DMS 273 (cell line): ENCODE results near the gene ARHGAP27.

ENCODE experiments used
- DNase-seq: peaks from one replicate; lab custom pipeline; 2025; ENCODE audit not compliant: unreplicated experiment; lab: John Stamatoyannopoulos, UW

Gene ARHGAP27

GRCh38 chr17:45408611-45409421 lies 23.9 kb downstream of the ARHGAP27 start:
- peak; percentile 76 for DNase-seq

DNA sequence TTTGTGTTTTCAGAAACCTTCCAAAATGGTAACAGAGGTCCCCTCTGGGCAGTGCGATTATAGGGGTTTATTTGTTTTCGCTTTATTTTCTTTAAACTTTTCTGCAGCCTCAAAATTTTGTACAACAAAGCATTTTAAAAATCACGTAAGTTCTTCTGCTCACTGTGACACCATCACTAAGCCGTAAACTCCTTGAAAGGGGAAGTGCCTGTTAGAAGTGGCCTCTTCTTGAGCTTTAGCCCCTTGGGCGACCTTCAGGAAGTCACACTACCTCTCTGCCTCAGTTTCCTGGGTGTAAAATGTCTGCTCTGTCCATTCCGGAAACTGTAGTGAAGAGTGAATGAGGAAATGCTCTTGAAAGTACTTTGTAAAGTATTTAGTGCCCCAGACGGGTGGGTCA lies 26.6 kb downstream of the ARHGAP27 start:
- no peak for DNase-seq

GRCh38 chr17:45405250-45406086 lies 27.2 kb downstream of the ARHGAP27 start:
- DNase-seq = no peak

DNA sequence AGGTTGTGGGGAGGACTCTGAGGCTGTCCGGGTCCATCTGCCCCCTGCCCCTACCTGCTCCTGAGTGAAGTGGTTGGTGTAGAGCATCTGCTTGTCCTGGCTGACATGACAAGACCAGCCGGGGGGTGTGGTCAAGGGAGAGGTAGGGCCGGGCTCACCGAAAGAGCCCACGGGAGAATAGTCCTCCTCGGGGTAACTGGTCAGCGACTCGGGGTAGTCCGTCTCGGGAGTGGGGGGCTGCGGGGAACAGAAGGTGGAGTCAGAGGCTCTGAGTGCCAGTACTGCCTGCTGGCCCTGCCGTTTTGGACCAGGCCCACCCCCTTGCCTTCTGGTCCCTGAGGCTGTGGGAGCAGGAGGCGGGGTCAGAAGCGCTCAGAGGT lies 27.8 kb downstream of the ARHGAP27 start:
- DNase-seq = no peak

- DNase-seq = no peak
Observed at GRCh38 chr17:45403906-45404490, 28.7 kb downstream of the ARHGAP27 start.

GRCh38 chr17:45402916-45403315 lies 29.8 kb downstream of the ARHGAP27 start:
- DNase-seq = no peak

DNA sequence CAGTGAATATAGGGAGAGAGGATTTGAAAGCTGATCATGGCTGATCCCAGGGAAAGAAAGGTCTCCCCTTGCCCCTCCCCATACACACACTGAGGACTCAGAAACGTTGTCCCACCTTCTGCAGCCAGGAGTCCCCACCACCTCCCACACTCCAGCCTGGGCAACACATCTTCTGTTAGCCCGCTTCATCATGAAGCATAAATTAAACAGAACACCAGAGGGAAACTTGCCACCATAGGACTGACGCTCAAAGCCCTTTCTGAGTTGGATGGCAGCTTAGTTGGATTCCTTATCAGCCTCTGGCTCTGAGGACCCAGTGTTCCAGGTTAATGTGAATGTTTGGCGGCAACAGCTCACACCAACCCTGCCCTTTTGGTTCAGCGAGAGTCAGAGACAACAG lies 33.9 kb downstream of the ARHGAP27 start:
- peak; percentile 34 for DNase-seq

GRCh38 chr17:45397796-45398195 lies 34.9 kb downstream of the ARHGAP27 start:
- DNase-seq = no peak

- DNase-seq = no peak
Observed at GRCh38 chr17:45396496-45397205, 36.0 kb downstream of the ARHGAP27 start.

DNA sequence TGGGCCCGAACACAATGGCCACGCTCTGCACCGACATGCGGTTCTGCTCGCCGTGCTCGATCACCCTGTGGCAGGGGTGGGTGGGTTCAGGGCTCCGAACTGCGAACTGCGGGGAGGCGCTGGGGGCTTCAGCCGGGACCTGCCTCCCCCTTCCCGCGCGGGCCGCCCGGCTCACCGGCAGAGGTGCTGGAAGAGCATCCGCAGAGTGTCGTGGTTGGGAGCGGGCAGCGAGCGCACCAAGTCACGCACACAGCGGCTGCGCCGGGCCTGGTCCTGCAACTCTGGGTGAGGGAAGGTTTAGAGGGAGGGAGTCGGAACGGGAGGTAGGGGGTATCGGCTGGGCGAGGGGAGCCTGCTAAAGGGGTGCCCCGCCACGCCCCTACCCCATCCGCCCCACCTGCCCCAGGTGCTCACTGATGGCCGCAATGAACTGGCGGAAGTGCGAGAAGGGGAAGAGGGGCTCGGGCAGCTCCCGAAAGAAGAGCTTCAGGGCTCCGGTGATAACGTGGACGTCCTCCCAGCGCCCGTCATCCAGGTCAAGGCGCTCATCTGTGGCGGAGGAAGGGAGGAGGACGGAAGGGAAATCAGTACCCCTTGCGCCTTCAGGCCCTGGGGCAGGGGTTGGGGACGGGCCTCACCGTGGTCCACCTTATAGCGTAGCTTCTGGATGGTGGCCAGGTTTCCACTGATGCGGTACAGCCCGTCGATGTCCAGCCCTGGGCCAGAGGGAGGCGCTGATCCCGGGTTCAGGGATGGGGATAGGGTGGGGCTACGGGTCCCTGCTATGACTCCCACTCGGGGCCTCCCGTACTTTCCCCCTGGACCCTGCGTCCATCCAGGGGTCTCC lies 36.9 kb downstream of the ARHGAP27 start:
- no peak for DNase-seq

- peak; percentile 78 for DNase-seq
Observed at GRCh38 chr17:45394913-45395568, 37.6 kb downstream of the ARHGAP27 start.

DNA sequence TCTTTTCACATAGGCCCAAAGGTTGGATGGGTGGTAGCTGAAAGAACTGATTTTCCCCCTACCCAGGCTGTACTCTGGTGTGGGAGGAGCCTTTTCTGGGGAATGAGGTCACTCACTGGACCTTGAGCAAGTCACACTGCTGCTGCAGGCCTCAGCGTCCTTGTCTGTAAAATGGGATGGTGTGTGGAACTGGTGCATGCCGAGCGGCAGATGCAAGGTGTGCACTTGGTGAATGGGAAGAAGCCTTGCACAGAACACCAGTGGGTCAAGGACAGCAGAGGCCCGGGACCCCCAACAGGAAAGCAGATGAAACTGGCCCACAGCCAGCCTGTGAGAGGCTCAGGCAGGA lies 38.1 kb downstream of the ARHGAP27 start:
- peak; percentile 49 for DNase-seq

DNA sequence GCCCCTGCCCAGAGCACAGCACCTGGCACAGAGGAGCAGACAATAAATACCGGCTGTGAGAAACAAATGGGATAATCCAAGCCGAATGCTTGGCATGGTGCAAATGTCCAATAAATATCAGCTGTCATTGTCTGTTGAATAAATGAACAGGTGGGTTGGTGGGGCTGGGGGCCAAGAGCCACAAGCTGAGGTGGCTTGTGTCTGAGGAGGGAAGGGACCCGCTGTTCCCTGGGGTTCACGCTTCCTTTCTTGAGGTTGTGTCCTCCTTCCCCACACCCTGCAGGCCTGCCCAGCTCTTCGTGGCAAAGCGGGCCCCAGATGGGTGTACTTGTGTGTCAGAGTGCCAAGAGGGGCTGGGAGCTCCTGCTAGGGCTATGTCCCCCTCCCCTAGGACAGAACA lies 38.6 kb downstream of the ARHGAP27 start:
- peak; percentile 49 for DNase-seq

DNA sequence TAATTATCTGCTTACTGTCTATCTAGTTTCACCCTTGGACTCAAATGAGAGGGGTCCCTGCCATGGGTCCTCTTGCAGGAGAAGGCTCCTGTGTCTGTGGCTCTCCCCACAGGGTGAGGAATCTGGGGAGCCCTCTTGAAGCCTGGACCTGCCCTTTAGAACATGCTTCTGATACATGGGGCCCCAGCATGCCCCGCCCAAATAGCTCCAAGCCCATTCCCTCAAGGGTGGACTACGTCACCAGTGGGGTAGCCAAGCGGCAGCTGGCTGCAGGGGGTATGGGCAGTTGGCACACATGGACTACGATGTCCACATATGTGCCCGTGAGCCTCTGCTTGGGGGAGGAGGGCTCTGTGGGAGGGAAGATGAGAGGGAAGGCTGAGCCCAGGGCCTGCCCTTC lies 39.3 kb downstream of the ARHGAP27 start:
- no peak for DNase-seq

- no peak for DNase-seq
Observed at GRCh38 chr17:45391918-45392317, 40.8 kb downstream of the ARHGAP27 start.

GRCh38 chr17:45391291-45391690 lies 41.4 kb downstream of the ARHGAP27 start:
- DNase-seq = no peak

- no peak for DNase-seq
Observed at GRCh38 chr17:45389354-45389753, 43.3 kb downstream of the ARHGAP27 start.

DNA sequence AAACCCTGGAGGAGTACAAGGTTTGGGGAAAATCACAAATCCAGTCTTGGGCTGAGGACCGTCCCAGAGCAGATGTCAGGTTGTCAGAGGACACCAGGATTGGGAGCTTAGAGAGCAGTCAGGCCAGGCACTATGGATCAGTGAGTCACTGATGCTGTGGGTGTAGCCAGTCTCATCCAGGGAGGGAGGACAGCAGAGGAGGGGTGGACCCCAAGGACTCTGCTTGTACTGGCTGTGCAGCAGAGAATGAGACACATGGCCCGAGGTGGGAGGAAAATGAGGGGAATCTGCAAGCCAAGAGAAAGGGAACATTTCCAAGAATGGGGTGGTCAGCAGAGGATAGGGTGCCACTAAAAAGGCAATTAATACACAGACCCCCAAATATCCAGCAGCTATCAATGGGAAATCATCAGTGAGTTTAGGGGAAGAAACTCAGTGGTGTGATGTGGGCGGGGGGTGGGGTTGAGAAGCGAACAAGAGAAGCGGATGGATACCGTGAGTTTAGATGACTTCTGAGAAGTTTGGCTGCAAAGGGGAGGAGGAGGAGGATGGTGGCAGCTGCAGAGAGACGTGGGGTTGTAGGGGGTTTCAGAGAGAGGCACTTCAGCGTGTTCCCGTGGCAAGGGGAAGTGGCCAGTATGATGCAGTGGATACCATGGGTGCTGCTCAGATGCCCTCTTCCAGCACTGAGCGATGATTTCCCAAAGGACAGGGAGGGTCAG lies 43.9 kb downstream of the ARHGAP27 start:
- DNase-seq = no peak

GRCh38 chr17:45387739-45388138 lies 44.9 kb downstream of the ARHGAP27 start:
- no peak for DNase-seq
